H1 (cell line): ENCODE data around the gene SWT1. TPM values are rescaled to one million over a fixed set of nuclear protein-coding genes. Genes with fewer than 3 reads are reported as not detected.

Source experiments
- CTCF ChIA-PET: fragments of 300-600 bp; sonication (Branson Sonifier 250); formaldehyde crosslinking; loops from one replicate; lab custom pipeline; 2021; ENCODE audit not compliant: partially characterized antibody; lab: Charles Lee
- POLR2A ChIA-PET: fragments of 300-600 bp; sonication (Branson Sonifier 250); formaldehyde crosslinking; loops from one replicate; lab custom pipeline; 2021; ENCODE audit warnings: inconsistent platforms; ENCODE audit not compliant: partially characterized antibody; lab: Charles Lee
- DNase-seq, 2 experiments: peaks; one replicate each; pipeline versions ENCODE4 v3.0.0 to v3.0.0-alpha.2; 2010 to 2022; ENCODE audit warnings: low spot score in 2 of 2, low read depth in 1 of 2, mixed read lengths in 1 of 2
- FAIRE-seq: peaks from 2 replicates; lab custom pipeline; 2011; peaks lifted over from hg19 to GRCh38; lab: Jason Lieb, UNC
- H2AFZ ChIP-seq: 2 replicates; pipeline ENCODE4 v1.8.1; 2012; ENCODE audit warnings: low read length, inconsistent platforms
- H2AK5ac ChIP-seq: 2 replicates; pipeline ENCODE4 v1.6.1; 2013; ENCODE audit warnings: low read depth, low read length
- H2BK120ac ChIP-seq: replicated peaks from 2 replicates; pipeline ENCODE3; 2013; ENCODE audit warnings: low read depth, low read length, inconsistent platforms
- H2BK12ac ChIP-seq: 2 replicates; pipeline ENCODE4 v1.6.1; 2013; ENCODE audit warnings: low read depth, low read length
- H2BK15ac ChIP-seq: 2 replicates; pipeline ENCODE4 v1.6.1; 2013; ENCODE audit warnings: low read length
- H2BK20ac ChIP-seq: 2 replicates; pipeline ENCODE4 v1.6.1; 2013; ENCODE audit warnings: low read length
- H2BK5ac ChIP-seq: 2 replicates; pipeline ENCODE4 v1.6.1; 2013; ENCODE audit warnings: low read depth, low read length
- H3K14ac ChIP-seq: 2 replicates; pipeline ENCODE4 v1.6.1; 2013; ENCODE audit warnings: inconsistent platforms; ENCODE audit not compliant: insufficient read length
- H3K18ac ChIP-seq: 2 replicates; pipeline ENCODE4 v1.6.1; 2013; ENCODE audit warnings: low read length; ENCODE audit errors: extremely low read depth
- H3K23ac ChIP-seq: 2 replicates; pipeline ENCODE4 v1.6.1; 2013; ENCODE audit warnings: inconsistent platforms; ENCODE audit not compliant: insufficient read length
- H3K23me2 ChIP-seq: 2 replicates; pipeline ENCODE4 v1.6.1; 2013; ENCODE audit warnings: low read depth, low read length
- H3K27ac ChIP-seq: 2 replicates; pipeline ENCODE4 v1.6.1; 2011; ENCODE audit warnings: low read depth, low read length, inconsistent platforms
- H3K27me3 ChIP-seq, 4 experiments: replicated peaks in 1 of 4; 1 replicate in 1 of 4; 2 replicates in 3 of 4; pipeline versions ENCODE4 v1.6.1 to v1.8.1; 2011 to 2013; ENCODE audit warnings: low read length in 3 of 4, mild to moderate bottlenecking in 3 of 4, inconsistent platforms in 2 of 4, mixed read lengths in 2 of 4, moderate library complexity in 1 of 4; ENCODE audit not compliant: control insufficient read depth in 3 of 4, insufficient read depth in 3 of 4; ENCODE audit errors: extremely low read depth in 1 of 4
- H3K36me3 ChIP-seq, 4 experiments: 2 replicates each; pipeline versions ENCODE4 v1.6.1 to v1.8.1; 2011 to 2013; ENCODE audit warnings: mild to moderate bottlenecking in 4 of 4, low read length in 3 of 4, moderate library complexity in 2 of 4, control low read depth in 1 of 4, inconsistent platforms in 1 of 4; ENCODE audit not compliant: insufficient read depth in 4 of 4, control insufficient read depth in 2 of 4
- H3K4ac ChIP-seq: replicated peaks from 2 replicates; pipeline ENCODE3; 2013; ENCODE audit warnings: low read length, low read depth, mixed read lengths, inconsistent platforms; ENCODE audit not compliant: insufficient read length
- H3K4me1 ChIP-seq, 4 experiments: replicated peaks in 1 of 4; 1 replicate in 1 of 4; 2 replicates in 3 of 4; pipeline versions ENCODE4 v1.6.1 to v1.8.1; 2011 to 2013; ENCODE audit warnings: low read length in 3 of 4, inconsistent platforms in 2 of 4, mixed read lengths in 1 of 4; ENCODE audit not compliant: insufficient read depth in 4 of 4, control insufficient read depth in 3 of 4
- H3K4me2 ChIP-seq, 2 experiments: 2 replicates each; pipeline versions ENCODE4 v1.6.1 to v1.8.1; 2011 to 2013; ENCODE audit warnings: low read depth in 2 of 2, low read length in 2 of 2, control low read depth in 1 of 2, inconsistent platforms in 1 of 2, mild to moderate bottlenecking in 1 of 2; ENCODE audit not compliant: insufficient read depth in 1 of 2
- H3K4me3 ChIP-seq, 4 experiments: fragments of 200-600, 300-600 bp in 1 of 4; sonication (generic), shearing (Covaris generic), sonication (Bioruptor Twin) in 1 of 4; 2 replicates each; pipeline versions ENCODE4 v1.5.1 to v1.8.1; 2011 to 2016; ENCODE audit warnings: low read length in 4 of 4, low read depth in 3 of 4, control low read depth in 2 of 4, inconsistent platforms in 2 of 4, mild to moderate bottlenecking in 2 of 4, mixed read lengths in 1 of 4, moderate library complexity in 1 of 4; ENCODE audit not compliant: insufficient read depth in 2 of 4; ENCODE audit errors: extremely low read depth in 1 of 4
- H3K56ac ChIP-seq: replicated peaks from 2 replicates; pipeline ENCODE3; 2013; ENCODE audit warnings: low read depth, mild to moderate bottlenecking, mixed read lengths, low read length, inconsistent platforms; ENCODE audit not compliant: insufficient read length
- H3K79me1 ChIP-seq: 2 replicates; pipeline ENCODE4 v1.6.1; 2013; ENCODE audit warnings: low read depth, low read length, control low read depth
- H3K79me2 ChIP-seq, 2 experiments: 2 replicates each; pipeline versions ENCODE4 v1.6.1 to v1.8.1; 2012 to 2013; ENCODE audit warnings: low read length in 2 of 2, mild to moderate bottlenecking in 2 of 2, inconsistent platforms in 1 of 2; ENCODE audit not compliant: insufficient read depth in 2 of 2, control insufficient read depth in 1 of 2
- H3K9ac ChIP-seq, 4 experiments: replicated peaks in 1 of 4; 1 replicate in 1 of 4; 2 replicates in 3 of 4; pipeline versions ENCODE4 v1.6.1 to v1.8.1; 2011 to 2013; ENCODE audit warnings: low read depth in 3 of 4, low read length in 3 of 4, control low read depth in 2 of 4, mild to moderate bottlenecking in 2 of 4, moderate library complexity in 2 of 4, inconsistent platforms in 1 of 4; ENCODE audit errors: extremely low read depth in 1 of 4
- H3K9me3 ChIP-seq, 2 experiments: 2 replicates each; pipeline versions ENCODE4 v1.6.1 to v1.8.1; 2012 to 2013; ENCODE audit warnings: mild to moderate bottlenecking in 2 of 2, moderate library complexity in 2 of 2, control low read depth in 1 of 2, inconsistent platforms in 1 of 2, low read depth in 1 of 2, low read length in 1 of 2, mixed read lengths in 1 of 2; ENCODE audit not compliant: insufficient read depth in 2 of 2
- H4K20me1 ChIP-seq, 2 experiments: replicated peaks in 1 of 2; 2 replicates each; pipeline versions ENCODE3 to v1.8.1; 2011 to 2013; ENCODE audit warnings: inconsistent platforms in 2 of 2, low read length in 2 of 2, mild to moderate bottlenecking in 1 of 2; ENCODE audit not compliant: insufficient read depth in 2 of 2, control insufficient read depth in 1 of 2
- H4K5ac ChIP-seq: 2 replicates; pipeline ENCODE4 v1.6.1; 2013; ENCODE audit warnings: low read length, low read depth, mixed read lengths, inconsistent platforms; ENCODE audit not compliant: insufficient read length
- H4K8ac ChIP-seq: 2 replicates; pipeline ENCODE4 v1.8.0; 2013; ENCODE audit warnings: mild to moderate bottlenecking, moderate library complexity, low read length, inconsistent platforms; ENCODE audit not compliant: insufficient read depth; ENCODE audit errors: extremely low read depth
- H4K91ac ChIP-seq: replicated peaks from 2 replicates; pipeline ENCODE3; 2013; ENCODE audit warnings: low read length, mixed read lengths, inconsistent platforms; ENCODE audit not compliant: insufficient read length
- CBX8 ChIP-seq: fragments of 300-800, 300-1000 bp; sonication (generic); IDR thresholded peaks from 2 replicates; pipeline ENCODE4 v1.7.1; 2016; ENCODE audit warnings: low read depth, low read length, borderline replicate concordance
- CREB1 ChIP-seq: IDR thresholded peaks from 2 replicates; pipeline ENCODE4 v1.6.1; 2012; ENCODE audit warnings: inconsistent platforms
- GTF2F1 ChIP-seq: IDR thresholded peaks from 2 replicates; pipeline ENCODE4 v1.6.1; 2012; ENCODE audit warnings: low read depth, low read length, improper control_type of control experiment, borderline replicate concordance
- HDAC2 ChIP-seq, 2 experiments: fragments of 300-600 bp in 1 of 2; sonication (generic) in 1 of 2; IDR thresholded peaks; 2 replicates each; pipeline ENCODE4 v1.6.1; 2011 to 2012; ENCODE audit warnings: low read depth in 2 of 2, low read length in 2 of 2, mild to moderate bottlenecking in 2 of 2, moderate library complexity in 2 of 2, borderline replicate concordance in 1 of 2, inconsistent platforms in 1 of 2
- KDM1A ChIP-seq: fragments of 200-600, 300-600 bp; sonication (generic); IDR thresholded peaks from 2 replicates; pipeline ENCODE4 v1.7.1; 2016; ENCODE audit warnings: mild to moderate bottlenecking, low read length, borderline replicate concordance
- KDM4A ChIP-seq: IDR thresholded peaks from one replicate; pipeline ENCODE4 v1.7.1; 2012; ENCODE audit warnings: low read depth, mild to moderate bottlenecking, moderate library complexity, low read length, inconsistent platforms; ENCODE audit not compliant: severe bottlenecking
- RAD21 ChIP-seq, 2 experiments: IDR thresholded peaks in 1 of 2; conservative IDR thresholded peaks in 1 of 2; 2 replicates each; pipeline ENCODE4 v1.6.1; 2011; ENCODE audit warnings: low read depth in 2 of 2, low read length in 2 of 2, improper control_type of control experiment in 1 of 2, inconsistent platforms in 1 of 2, mild to moderate bottlenecking in 1 of 2, moderate library complexity in 1 of 2
- RFX5 ChIP-seq: IDR thresholded peaks from 2 replicates; pipeline ENCODE4 v1.6.1; 2011; ENCODE audit warnings: low read depth, low read length, improper control_type of control experiment, borderline replicate concordance
- RNF2 ChIP-seq: fragments of 200-900, 300-1000 bp; sonication (generic); IDR thresholded peaks from 2 replicates; pipeline ENCODE4 v1.7.1; 2016; ENCODE audit warnings: borderline replicate concordance, low read depth, mild to moderate bottlenecking, antibody characterized with exemption, low read length; ENCODE audit not compliant: poor library complexity, severe bottlenecking; ENCODE audit errors: missing control alignments
- RXRA ChIP-seq: IDR thresholded peaks from 2 replicates; pipeline ENCODE4 v1.6.1; 2011; ENCODE audit warnings: low read depth, mild to moderate bottlenecking, low read length, moderate library complexity; ENCODE audit not compliant: insufficient read depth
- TAF1 ChIP-seq: IDR thresholded peaks from 2 replicates; pipeline ENCODE4 v1.6.1; 2011; ENCODE audit warnings: mild to moderate bottlenecking, low read depth, low read length
- TCF12 ChIP-seq: IDR thresholded peaks from 2 replicates; pipeline ENCODE4 v1.6.1; 2011; ENCODE audit warnings: low read depth, mild to moderate bottlenecking, low read length
- ZNF274 ChIP-seq: IDR thresholded peaks from 2 replicates; pipeline ENCODE4 v1.7.0; 2012; ENCODE audit warnings: low read length, borderline replicate concordance; ENCODE audit errors: extremely low read depth
- WGBS, 2 experiments: shearing (Covaris generic) in 1 of 2; methylation state at CpG; one replicate each; pipeline versions ENCODE4 v1.1.6 to v1.1.7; 2013 to 2015; ENCODE audit warnings: low lambda C conversion rate in 2 of 2, mixed read lengths in 2 of 2, inconsistent platforms in 1 of 2, low coverage in 1 of 2, missing lambda C conversion rate in 1 of 2; ENCODE audit not compliant: insufficient replicate concordance in 2 of 2, insufficient coverage in 1 of 2, insufficient read length in 1 of 2; ENCODE audit errors: extremely low coverage in 1 of 2, missing lambda C conversion rate in 1 of 2; 5-methylcytosine and 5-hydroxymethylcytosine counted together
- polyA plus RNA-seq, 7 experiments: library from polyadenylated mRNA; depleted of rRNA in 3 of 7; stranded (reverse) in 5 of 7; unstranded in 2 of 7; fragments of >200 nt in 5 of 7; fragments of 200-250 nt in 2 of 7; gene quantifications; 1 replicate in 5 of 7; 2 replicates in 1 of 7; 4 replicates in 1 of 7; pipeline versions ENCODE4 v1.2.1 to v1.2.3, GENCODE V29; 2011 to 2013; ENCODE audit warnings: missing spikeins in 2 of 7, mixed read lengths in 2 of 7
- total RNA-seq: library from RNA; stranded (reverse); fragmentation: NEBNext Ultra II Directional; extraction: Animal tissue kit (Norgen Biotek cat#: 25700); gene quantifications from 2 replicates; pipeline ENCODE4 v1.2.1, GENCODE V29; 2021

SWT1 gene
- total and polyA plus RNA-seq, 2 of the 8 experiments (the other 6 are each of a cell fraction or from before 2014, with no cell fraction given) = 1.4 to 6.2 TPM

DNA sequence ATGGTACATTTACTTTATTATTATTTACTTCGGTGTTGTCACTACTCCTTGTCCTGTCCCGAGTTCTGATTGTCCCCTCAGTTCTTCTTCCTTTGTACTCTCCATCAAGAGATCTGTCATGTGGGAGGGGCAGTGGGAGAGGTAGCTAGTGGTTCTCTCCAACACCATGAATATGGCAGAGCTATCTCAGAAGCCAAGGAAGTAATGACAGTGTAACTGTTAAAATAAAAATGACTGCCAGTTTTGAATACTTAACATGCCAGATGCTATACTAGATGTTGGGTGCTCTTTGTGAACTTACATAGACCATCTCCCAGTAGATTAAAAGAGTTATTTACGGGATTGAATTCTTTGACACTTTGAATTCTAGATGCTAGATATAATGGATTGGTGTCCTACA lies 131.5 kb downstream of the SWT1 start:
- H3K56ac ChIP-seq = no peak overlapping the region
- FAIRE-seq (no peak), DNase-seq (no peak)
- no peak overlapping the region for H4K91ac ChIP-seq
- no peak overlapping the region for H3K14ac ChIP-seq
- H4K20me1 ChIP-seq = no peaks in the 10 kb centered on the region
- no peak overlapping the region for H3K23ac ChIP-seq
- no peaks in the 10 kb centered on the region for H3K79me2 ChIP-seq
- no peaks in the 10 kb centered on the region for H3K36me3 ChIP-seq
- ChIA-PET POLR2A (interaction anchor here (1.6 kb wide), 2 partner anchors 12 to 381 kb away, joined by 4 to 5 read pairs; no protein-coding TSS in a partner anchor), CTCF (interaction anchor here (0.7 to 1.8 kb wide), 2 partner anchors 23 to 1849 kb away, joined by 3 to 5 read pairs; no protein-coding TSS in a partner anchor)
- H2AFZ ChIP-seq = no peak overlapping the region
- no peak overlapping the region for H4K8ac ChIP-seq
- H3K4me3 ChIP-seq = no peak overlapping the region
- 91% methylated on average over 3 of the region's 3 CpGs; no CpG with 5 or more reads in 1 of the 2 experiments for WGBS, 2 experiments
- no peak overlapping the region for H2BK15ac ChIP-seq
- H3K4me2 ChIP-seq = no peak overlapping the region
- H3K27ac ChIP-seq = no peak overlapping the region
- TF ChIP-seq CREB1 (no peak), RXRA (no peak), ZNF274 (no peak), TAF1 (no peak), RNF2 (no peak), RFX5 (no peak), TCF12 (no peak), HDAC2 (IDR thresholded peaks at IDR 0.05; ENCODE audit: borderline replicate concordance in 1 of 2, low read depth in 2 of 2, low read length in 2 of 2) (no peak), KDM4A (no peak), KDM1A (no peak), RAD21 (IDR thresholded peaks at IDR 0.05 in 1 of 2, conservative IDR thresholded peaks at IDR 0.05 in 1 of 2; ENCODE audit: low read depth in 2 of 2, low read length in 2 of 2) (no peak), GTF2F1 (no peak), CBX8 (no peak)
- H3K18ac ChIP-seq = no peak overlapping the region
- no peaks in the 10 kb centered on the region for H3K9me3 ChIP-seq
- H4K5ac ChIP-seq = no peak overlapping the region
- no peak overlapping the region for H2BK20ac ChIP-seq
- H2BK5ac ChIP-seq = no peak overlapping the region
- H3K4ac ChIP-seq = no peak overlapping the region
- H2BK120ac ChIP-seq = no peak overlapping the region
- no peak overlapping the region for H2AK5ac ChIP-seq
- no peaks in the 10 kb centered on the region for H3K4me1 ChIP-seq
- H2BK12ac ChIP-seq = no peak overlapping the region
- no peak overlapping the region for H3K9ac ChIP-seq
- H3K23me2 ChIP-seq = no peaks in the 10 kb centered on the region
- no peaks in the 10 kb centered on the region for H3K79me1 ChIP-seq
- no peaks in the 10 kb centered on the region for H3K27me3 ChIP-seq
